GM18520 (cell line): ENCODE measurements around the gene AKAP9.
"Not testable (repeated sequence)": the region's sequence is repeated elsewhere in the genome, so short reads cannot be mapped to it uniquely, and the experiment has no call there.

ENCODE experiments used
- ATAC-seq: cut with Tn5 transposase; IDR thresholded peaks from one replicate; pipeline ENCODE4 v1.9.1; 2021; ENCODE audit not compliant: unreplicated experiment

Gene AKAP9

DNA sequence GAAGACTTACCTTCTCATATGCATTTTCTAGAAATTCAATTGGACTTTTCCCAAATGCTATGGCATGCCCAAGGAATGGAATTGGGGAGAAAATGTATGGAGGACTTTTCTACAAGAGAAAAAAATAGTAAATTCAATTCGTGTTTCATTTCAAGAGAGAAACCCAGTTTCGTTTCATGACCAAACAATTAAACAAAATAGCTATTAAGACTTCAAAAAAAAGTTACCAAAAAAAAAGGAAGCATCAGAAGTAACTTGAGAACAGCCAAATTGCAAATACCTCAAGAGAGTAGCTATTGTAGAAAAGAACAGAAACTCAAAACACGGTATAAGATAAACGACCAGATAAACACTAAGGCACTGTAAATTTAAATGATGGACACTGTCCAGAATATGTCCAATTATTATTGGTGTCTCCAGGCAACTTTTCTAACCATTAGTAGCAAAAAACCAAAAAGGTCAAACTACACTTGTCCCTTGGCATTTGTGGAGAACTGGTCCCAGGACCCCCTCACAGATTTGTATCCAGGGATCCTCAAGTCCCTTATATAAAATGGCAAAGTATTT is 191.2 kb downstream of the AKAP9 start:
- no peak for ATAC-seq

DNA sequence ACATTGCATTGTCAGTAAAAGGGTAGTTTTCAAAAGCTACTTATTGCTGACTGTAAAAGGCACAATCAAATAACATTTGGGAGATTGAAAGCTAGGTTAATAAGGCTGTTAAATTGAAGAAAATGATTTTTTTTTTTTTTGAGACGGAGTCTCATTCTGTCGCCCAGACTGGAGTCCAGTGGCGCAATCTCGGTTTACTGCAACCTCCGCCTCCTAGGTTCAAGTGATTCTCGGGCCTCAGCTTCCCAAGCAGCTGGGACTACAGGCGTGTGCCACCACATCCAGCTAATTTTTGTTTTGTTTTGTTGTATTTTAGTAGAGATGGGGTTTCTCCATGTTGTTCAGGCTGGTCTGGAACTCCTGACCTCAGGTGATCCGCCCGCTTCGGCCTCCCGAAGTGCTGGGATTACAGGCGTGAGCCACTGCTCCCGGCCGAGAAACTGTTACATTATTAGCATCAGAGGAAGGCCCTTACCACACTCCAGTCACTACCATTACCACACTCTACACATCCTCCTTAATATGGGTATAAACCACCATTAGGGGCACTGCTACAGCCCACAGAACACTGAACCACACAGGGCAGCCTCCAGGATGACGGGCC is 192.6 kb downstream of the AKAP9 start:
- ATAC-seq, result peak; percentile 9

DNA sequence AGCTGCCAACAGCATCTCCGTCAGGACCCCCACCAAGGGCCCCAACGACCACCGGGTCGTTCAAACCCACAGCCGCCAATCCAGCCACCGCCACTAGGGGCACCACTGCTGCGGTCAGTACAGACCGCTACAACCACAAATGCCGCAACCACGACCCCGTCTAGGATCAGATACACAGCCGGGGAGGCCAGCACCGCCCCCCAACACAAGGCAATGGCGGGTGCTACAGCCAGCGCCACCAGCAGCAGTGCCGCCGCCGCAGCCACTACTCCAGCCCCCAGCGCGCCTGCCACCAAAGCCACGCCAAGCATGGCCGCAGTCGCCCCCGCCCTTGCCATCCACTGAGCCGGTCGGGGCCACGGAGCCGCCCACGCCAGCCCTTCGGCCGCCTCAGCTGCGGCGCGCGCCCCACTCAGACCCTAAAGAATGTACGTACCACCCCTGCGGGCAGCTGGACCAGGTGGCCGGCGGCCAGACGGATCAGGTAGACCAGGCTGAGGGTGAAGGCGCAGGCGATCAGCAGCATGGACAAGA is 193.1 kb downstream of the AKAP9 start:
- peak; percentile 10 for ATAC-seq

DNA sequence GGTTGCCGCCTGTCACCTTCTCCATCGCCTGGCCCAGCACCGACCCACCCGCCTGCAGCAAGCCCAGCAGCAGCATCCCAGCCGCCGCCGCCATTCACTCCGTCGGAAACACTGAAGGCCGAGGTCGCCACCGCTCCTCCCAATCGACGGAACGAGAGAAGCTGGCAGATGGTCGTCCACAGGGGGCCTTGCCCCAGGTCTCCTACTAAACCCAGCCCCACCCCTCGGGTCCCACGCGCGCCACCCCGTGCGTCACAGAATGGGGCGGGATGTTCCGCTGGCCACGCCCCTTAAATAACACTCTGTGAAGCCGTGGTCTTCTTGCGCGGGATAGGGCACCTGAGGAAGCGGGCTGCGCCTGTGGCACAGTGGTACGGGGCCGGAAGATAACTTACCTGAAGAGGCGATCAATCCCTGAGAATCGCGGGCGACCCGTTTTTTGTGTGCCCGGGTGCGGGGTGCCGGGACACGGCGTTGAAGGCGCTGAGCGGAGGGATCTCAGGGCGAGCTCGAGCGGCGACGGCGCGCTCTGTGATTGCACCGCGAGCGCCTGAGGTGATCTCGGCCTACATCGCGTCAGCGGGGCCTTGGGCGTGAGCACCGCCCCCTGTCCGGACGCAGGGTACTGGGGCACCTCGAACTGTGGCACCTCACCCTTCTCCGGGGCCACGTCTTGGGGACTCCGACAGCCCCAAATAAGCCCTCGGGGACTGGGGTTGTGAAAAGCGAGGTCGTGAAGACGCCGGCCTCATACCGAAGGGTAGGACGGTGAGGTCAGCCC is 193.8 kb downstream of the AKAP9 start, which contains the start of gene CYP51A1:
CYP51A1 (minus strand) TSS at position 207 of the 781 bp plus-strand sequence; CDS start at position 94, 113 bp downstream.
- ATAC-seq, result peak; percentile 90

DNA sequence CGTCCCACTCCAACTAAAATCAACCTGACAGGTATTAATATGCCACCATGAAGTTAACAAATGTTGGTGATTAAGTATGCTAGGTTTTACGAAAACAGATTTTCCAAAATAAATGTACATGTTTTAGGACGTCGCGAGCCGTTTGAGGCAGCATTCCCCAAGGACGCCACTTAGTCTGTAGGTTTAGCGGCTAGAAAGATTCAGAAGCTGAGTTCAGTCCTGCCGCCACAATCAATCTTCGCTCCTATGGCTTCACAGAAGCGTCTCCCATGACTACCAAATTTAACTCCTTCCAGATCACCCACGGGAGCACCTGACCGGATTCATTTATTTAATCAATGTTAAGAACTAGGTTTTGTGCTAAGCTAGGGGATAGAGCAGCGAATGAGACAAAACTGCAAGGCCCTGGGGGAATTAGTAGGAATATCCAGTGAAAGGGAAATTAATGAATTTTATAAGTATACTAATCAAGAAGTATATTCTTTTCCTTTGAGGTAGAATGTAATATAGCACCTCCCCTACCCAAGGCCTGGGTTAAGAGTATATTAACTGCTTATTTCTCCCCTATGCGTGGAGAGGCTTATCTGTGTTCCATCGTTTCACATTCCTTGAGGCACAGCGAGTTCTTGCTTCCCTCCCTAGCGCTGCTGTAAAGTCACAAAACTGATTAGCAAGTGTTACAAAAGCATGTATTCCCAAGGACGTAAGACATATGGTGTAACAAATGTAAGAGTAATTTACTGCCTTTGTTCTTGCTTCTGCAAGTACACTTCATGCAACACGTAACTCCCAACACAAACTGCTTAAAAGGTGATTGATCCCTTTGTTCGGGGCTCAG is 194.6 kb downstream of the AKAP9 start:
- no peak for ATAC-seq

DNA sequence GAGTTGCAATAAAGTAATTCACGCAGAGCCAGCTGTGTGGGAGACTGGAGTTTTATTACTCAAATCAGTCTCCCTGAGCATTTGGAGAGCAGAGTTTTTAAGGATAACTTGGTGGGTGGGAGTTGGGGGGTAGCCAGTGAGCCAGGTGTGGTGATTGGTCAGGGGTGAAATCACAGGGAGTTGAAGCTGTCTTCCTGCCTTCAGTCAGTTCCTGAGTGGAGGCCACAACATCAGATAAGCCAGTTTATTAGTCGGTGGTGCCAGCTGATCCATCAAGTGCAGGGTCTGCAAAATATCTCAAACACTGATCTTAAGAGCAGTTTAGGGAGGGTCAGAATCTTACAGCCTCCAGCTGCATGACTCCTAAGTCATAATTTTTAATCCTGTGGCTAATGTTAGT is 196.9 kb downstream of the AKAP9 start:
- ATAC-seq, result no peak

DNA sequence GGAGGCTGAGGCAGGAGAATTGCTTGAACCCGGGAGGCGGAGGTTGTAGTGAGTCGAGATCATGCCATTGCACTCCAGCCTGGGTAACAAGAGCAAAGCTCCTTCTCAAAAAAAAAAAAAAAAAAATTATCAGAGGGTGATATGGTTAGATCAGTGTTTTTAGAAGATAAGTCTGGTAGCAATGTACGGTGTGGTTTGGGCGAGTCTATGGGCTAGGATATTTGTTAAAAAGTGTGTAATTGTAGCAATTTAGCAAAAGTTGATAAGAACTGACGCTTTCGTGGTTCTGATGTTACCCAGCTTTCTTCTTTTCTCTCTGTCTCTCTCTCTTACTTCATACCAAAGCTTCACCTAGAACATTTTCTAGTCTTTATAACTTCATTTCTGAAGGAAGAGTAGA is 200.5 kb downstream of the AKAP9 start:
- ATAC-seq, result no peak

DNA sequence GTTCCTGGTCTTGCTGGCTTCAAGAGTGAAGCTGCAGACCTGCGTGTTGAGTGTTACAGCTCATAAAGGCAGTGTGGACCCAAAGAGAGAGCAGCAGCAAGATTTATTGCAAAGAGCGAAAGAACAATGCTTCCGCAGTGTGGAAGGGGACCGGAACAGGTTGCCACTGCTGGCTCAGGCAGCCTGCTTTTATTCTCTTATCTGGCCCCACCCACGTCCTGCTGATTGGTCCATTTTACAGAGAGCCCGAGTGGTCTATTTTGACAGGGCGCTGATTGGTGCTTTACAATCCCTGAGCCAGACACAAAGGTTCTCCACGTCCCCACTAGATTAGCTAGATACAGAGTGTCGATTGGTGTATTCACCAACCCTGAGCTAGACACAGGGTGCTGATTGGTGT is 202.1 kb downstream of the AKAP9 start:
- ATAC-seq, result not testable (repeated sequence)

DNA sequence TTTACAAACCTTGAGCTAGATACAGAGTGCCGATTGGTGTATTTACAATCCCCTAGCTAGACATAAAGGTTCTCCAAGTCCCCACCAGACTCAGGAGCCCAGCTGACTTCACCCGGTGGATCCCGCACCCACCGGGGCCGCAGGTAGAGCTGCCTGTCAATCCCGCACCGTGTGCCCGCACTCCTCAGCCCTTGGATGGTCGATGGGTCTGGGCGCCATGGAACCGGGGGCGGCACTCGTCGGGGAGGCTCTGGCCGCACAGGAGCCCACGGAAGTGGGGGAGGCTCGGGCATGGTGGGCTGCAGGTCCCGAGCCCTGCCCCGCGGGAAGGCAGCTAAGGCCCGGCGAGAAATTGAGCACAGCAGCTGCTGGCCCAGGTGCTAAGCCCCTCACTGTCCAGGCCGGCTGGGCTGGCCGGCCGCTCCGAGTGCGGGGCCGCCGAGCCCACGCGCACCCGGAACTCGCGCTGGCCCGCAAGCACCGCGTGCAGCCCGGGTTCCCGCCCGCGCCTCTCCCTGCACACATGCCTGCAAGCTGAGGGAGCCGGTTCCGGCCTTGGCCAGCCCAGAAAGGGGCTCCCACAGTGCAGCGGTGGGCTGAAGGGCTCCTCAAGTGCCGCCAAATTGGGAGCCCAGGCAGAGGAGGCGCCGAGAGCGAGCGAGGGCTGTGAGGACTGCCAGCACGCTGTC is 202.7 kb downstream of the AKAP9 start:
- not testable (repeated sequence) for ATAC-seq

DNA sequence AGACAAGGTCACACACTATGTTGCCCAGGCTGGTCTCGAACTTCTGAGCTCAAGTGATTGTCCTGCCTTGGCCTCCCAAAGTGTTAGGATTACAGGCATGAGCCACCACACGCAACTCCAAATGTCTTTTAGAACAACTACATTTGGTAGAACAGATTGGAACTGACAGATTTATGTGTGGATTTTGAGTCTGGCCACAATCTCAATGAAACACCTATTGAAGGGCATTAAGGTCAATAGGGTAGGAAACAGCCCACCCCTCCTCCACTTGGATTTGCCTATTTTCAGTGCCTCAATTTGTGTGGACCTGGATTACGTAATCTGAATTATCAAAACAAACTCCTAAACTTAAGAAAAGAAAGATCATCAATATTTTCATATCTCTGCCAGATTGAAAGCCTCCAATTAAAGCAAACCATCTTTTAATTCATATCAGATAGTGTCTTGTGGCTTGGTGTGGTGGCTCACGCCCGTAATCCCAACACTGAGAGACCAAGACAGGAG is 209.1 kb downstream of the AKAP9 start:
- ATAC-seq, result no peak

DNA sequence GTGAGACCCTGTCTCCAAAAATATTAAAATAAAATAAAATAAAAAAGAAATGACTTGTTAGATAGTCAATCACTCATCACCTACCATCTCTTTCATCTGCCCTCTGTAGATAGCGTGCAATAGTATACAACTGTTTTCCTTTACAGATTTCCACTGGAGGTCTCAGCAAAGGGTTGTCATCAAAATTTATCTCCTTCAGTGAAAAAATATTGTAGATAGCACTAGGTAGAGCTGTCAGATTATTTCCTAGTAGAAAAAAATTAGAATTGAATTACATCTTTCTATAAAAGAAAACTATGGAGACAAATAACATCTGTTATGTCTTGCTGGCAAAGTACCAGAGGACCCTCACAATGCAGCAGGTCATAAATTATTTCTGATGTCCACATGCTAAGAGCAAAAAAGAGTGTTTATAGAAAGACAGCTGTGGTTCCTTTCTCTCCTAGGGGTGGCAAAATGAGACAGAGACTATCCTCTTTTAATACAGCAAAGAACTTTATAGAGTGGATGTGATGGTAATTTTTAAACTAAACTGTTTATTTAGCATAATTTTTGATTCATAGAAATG is 209.9 kb downstream of the AKAP9 start:
- no peak for ATAC-seq

DNA sequence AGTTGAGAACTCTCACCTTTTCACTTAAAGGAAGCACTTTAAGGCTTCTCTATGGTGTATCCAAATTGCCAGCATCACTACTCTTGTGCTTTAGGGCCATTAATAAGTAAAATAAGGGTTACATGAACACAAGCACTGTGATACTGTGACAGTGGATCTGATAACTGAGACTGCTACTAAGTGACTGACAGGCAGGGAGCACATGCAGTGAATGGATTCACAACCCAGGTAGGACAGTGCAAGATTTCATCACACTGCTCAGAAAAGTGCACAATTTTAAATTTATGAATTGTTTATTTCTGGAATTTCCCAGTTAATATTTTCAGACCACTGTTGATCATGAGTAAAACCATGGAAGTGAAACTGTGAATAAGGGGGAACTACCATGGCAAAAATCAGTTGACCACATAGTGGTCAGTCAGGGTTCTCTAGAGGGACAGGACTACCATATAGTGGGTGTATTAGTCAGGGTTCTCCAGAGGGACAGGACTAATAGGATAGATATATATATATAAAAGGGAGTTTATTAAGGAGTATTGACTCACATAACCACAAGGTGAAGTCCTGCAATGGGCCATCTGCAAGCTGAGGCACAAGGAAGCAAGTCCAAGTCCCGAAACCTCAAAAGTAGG is 214.6 kb downstream of the AKAP9 start:
- no peak for ATAC-seq

DNA sequence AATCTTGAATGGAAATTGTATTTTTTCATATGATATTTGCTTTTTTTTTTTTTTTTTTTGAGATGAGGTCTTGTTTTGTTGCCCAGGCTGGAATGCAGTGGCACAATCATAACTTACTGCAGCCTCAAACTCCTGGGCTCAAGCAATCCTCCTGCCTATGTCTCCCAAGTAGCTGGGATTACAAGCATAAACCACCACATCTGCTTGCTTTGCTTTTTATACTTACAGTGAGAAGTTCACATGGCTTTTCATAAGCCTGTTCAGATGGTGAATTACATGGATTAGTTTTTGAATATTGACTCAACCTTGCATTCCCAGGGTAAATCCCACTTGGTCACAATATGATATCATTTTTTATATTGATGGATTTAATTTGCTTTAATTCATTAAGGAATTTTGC is 216.3 kb downstream of the AKAP9 start:
- no peak for ATAC-seq

DNA sequence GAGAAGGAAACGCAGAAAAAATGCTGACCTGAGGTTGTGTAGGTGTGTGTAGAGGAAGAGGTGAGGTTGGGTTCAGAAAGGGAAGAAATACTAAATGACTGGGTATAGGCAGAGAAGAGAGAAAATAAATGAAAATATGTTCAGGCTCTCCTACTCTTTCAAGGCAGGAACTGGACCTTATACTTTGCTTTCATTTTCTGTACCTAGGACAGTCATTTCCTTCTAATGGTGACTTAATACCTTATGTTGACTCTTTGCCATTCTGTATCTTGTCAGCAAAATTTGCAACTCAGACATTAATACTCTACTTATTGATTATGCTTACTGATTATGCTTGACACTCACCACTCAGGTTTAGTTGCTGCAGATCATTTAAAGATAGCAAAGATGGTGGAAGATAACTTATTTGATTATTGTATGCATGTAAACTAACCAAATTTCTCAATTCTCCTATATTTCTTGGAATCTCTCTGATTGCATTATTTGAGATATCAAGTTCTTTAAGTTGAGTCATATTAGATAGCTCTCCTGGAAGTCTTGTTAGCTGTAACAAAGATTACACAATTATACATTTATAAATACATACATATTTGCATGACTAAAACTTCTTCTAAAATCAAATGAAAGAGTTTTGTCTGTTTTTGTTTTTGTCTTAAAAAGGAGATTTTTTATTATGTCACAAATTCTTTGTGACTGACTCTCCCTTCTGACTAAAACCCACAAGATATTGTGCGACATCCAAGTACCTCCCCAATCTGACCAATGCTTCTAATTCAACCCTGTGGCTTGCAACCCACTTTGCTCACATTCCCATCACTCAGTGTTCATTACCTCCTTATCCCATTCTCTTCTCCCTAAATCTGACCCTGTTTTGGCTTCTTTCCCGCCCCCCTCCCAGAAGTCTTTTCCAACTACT is 218.3 kb downstream of the AKAP9 start:
- peak; percentile 68 for ATAC-seq
